ENCODE data around the gene RIPK4.

DNA sequence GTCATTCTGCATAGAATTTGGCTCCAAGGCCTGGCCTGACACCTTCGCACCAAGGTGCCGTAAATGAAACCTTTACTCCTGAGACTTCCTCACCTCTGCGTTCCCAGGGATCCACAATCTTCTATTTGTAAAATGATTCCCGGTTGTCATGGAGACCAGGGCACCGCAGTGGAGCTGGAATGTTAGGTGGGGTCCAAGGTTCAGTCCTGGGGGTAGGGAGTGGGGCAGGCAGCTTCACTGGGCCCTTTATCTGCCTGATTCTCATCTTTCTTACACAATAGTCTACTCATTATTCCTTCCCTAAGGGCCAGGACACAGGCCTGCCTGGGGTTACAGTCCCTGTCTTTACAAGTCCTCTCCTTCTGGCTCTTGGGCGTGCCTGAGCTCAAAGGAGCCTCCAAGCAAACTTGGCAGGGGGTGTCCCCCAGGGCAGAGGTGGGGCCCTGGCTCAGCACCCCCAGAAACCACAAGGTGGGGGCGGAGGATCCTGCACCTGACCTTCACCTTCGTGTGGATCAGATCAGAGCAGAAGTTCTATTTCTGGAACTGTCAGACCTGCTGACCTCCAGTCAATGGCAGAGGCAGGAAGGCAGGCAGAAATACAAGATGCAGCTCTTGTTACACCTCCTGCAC lies 51.1 kb downstream of the RIPK4 start:
- TF ChIP-seq, protein P1, sequence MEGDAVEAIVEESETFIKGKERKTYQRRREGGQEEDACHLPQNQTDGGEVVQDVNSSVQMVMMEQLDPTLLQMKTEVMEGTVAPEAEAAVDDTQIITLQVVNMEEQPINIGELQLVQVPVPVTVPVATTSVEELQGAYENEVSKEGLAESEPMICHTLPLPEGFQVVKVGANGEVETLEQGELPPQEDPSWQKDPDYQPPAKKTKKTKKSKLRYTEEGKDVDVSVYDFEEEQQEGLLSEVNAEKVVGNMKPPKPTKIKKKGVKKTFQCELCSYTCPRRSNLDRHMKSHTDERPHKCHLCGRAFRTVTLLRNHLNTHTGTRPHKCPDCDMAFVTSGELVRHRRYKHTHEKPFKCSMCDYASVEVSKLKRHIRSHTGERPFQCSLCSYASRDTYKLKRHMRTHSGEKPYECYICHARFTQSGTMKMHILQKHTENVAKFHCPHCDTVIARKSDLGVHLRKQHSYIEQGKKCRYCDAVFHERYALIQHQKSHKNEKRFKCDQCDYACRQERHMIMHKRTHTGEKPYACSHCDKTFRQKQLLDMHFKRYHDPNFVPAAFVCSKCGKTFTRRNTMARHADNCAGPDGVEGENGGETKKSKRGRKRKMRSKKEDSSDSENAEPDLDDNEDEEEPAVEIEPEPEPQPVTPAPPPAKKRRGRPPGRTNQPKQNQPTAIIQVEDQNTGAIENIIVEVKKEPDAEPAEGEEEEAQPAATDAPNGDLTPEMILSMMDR (IDR thresholded peaks at IDR 0.05), result no peak
- TF ChIP-seq ZNF263 (CRISPR knock-in tag; IDR thresholded peaks at IDR 0.05; ENCODE audit: low read depth) (no peak), CREM (CRISPR knock-in tag; IDR thresholded peaks at IDR 0.05) (no peak), OVOL2 (CRISPR knock-in tag; IDR thresholded peaks at IDR 0.05; ENCODE audit: borderline replicate concordance) (no peak), FOXJ3 (CRISPR knock-in tag; IDR thresholded peaks at IDR 0.05; ENCODE audit: borderline replicate concordance) (no peak), TEAD1 (CRISPR knock-in tag; IDR thresholded peaks at IDR 0.05) (no peak), MYBL2 (CRISPR knock-in tag; IDR thresholded peaks at IDR 0.05) (no peak), TP53 (CRISPR knock-in tag; IDR thresholded peaks at IDR 0.05) (no peak), TCF7 (CRISPR knock-in tag; IDR thresholded peaks at IDR 0.05; ENCODE audit: low read depth) (no peak)
- TF ChIP-seq, protein P2, sequence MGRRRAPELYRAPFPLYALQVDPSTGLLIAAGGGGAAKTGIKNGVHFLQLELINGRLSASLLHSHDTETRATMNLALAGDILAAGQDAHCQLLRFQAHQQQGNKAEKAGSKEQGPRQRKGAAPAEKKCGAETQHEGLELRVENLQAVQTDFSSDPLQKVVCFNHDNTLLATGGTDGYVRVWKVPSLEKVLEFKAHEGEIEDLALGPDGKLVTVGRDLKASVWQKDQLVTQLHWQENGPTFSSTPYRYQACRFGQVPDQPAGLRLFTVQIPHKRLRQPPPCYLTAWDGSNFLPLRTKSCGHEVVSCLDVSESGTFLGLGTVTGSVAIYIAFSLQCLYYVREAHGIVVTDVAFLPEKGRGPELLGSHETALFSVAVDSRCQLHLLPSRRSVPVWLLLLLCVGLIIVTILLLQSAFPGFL (CRISPR knock-in tag; IDR thresholded peaks at IDR 0.05; ENCODE audit: borderline replicate concordance), result no peak
- TF ChIP-seq, protein P3, sequence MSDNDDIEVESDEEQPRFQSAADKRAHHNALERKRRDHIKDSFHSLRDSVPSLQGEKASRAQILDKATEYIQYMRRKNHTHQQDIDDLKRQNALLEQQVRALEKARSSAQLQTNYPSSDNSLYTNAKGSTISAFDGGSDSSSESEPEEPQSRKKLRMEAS (CRISPR knock-in tag; IDR thresholded peaks at IDR 0.05), result no peak
- TF ChIP-seq, protein P4, sequence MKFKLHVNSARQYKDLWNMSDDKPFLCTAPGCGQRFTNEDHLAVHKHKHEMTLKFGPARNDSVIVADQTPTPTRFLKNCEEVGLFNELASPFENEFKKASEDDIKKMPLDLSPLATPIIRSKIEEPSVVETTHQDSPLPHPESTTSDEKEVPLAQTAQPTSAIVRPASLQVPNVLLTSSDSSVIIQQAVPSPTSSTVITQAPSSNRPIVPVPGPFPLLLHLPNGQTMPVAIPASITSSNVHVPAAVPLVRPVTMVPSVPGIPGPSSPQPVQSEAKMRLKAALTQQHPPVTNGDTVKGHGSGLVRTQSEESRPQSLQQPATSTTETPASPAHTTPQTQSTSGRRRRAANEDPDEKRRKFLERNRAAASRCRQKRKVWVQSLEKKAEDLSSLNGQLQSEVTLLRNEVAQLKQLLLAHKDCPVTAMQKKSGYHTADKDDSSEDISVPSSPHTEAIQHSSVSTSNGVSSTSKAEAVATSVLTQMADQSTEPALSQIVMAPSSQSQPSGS (CRISPR knock-in tag; IDR thresholded peaks at IDR 0.05; ENCODE audit: borderline replicate concordance, low read depth), result no peak
- TF ChIP-seq, protein P5, sequence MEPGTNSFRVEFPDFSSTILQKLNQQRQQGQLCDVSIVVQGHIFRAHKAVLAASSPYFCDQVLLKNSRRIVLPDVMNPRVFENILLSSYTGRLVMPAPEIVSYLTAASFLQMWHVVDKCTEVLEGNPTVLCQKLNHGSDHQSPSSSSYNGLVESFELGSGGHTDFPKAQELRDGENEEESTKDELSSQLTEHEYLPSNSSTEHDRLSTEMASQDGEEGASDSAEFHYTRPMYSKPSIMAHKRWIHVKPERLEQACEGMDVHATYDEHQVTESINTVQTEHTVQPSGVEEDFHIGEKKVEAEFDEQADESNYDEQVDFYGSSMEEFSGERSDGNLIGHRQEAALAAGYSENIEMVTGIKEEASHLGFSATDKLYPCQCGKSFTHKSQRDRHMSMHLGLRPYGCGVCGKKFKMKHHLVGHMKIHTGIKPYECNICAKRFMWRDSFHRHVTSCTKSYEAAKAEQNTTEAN (CRISPR knock-in tag; IDR thresholded peaks at IDR 0.05), result no peak
- TF ChIP-seq, protein P6, sequence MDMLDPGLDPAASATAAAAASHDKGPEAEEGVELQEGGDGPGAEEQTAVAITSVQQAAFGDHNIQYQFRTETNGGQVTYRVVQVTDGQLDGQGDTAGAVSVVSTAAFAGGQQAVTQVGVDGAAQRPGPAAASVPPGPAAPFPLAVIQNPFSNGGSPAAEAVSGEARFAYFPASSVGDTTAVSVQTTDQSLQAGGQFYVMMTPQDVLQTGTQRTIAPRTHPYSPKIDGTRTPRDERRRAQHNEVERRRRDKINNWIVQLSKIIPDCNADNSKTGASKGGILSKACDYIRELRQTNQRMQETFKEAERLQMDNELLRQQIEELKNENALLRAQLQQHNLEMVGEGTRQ (CRISPR knock-in tag; IDR thresholded peaks at IDR 0.05), result no peak
